ENCODE data around the gene DPPA3. TPM values are rescaled to one million over a fixed set of nuclear protein-coding genes. Genes with fewer than 3 reads are reported as not detected.
"Not testable (repeated sequence)": the region's sequence is repeated elsewhere in the genome, so short reads cannot be mapped to it uniquely, and the experiment has no call there.

The DPPA3 gene
- polyA plus RNA-seq, 1 donor = not detected

- no peak for DNase-seq
- Histone ChIP-seq H3K4me3 (ENCODE audit: low read length) (no peak overlapping the region), H3K4me1 (ENCODE audit: control insufficient read depth, insufficient read depth, low read length) (no peaks in the 10 kb centered on the region), H3K9me3 (ENCODE audit: control insufficient read depth, low read depth, low read length) (no peaks in the 10 kb centered on the region), H3K27me3 (ENCODE audit: control insufficient read depth, insufficient read depth, low read length) (no peaks in the 10 kb centered on the region), H3K36me3 (ENCODE audit: control insufficient read depth, insufficient read depth, low read length) (no peaks in the 10 kb centered on the region), H3K27ac (ENCODE audit: low read length) (no peak overlapping the region)
- 40% methylated on average over 1 of the region's 4 CpGs for WGBS (ENCODE audit: insufficient coverage, low lambda C conversion rate)
Measured at GRCh38 chr12:7729746-7730145, 18.5 kb downstream of the DPPA3 start.

GRCh38 chr12:7730984-7731383 lies 19.8 kb downstream of the DPPA3 start:
- H3K36me3 ChIP-seq (ENCODE audit: control insufficient read depth, insufficient read depth, low read length); DNase-seq; H3K27ac ChIP-seq (ENCODE audit: low read length); H3K9me3 ChIP-seq (ENCODE audit: control insufficient read depth, low read depth, low read length); H3K4me3 ChIP-seq (ENCODE audit: low read length); H3K4me1 ChIP-seq (ENCODE audit: control insufficient read depth, insufficient read depth, low read length); H3K27me3 ChIP-seq (ENCODE audit: control insufficient read depth, insufficient read depth, low read length): not testable (repeated sequence)

- no peak overlapping the region for H3K27ac ChIP-seq (ENCODE audit: low read length)
- WGBS (ENCODE audit: insufficient coverage, low lambda C conversion rate) = 100% methylated on average over 1 of the region's 5 CpGs
- no peaks in the 10 kb centered on the region for H3K9me3 ChIP-seq (ENCODE audit: control insufficient read depth, low read depth, low read length)
- H3K4me3 ChIP-seq (ENCODE audit: low read length) = no peak overlapping the region
- no peaks in the 10 kb centered on the region for H3K36me3 ChIP-seq (ENCODE audit: control insufficient read depth, insufficient read depth, low read length)
- no peaks in the 10 kb centered on the region for H3K27me3 ChIP-seq (ENCODE audit: control insufficient read depth, insufficient read depth, low read length)
- DNase-seq = no peak
- H3K4me1 ChIP-seq (ENCODE audit: control insufficient read depth, insufficient read depth, low read length) = no peaks in the 10 kb centered on the region
Measured at GRCh38 chr12:7731486-7731885, 20.3 kb downstream of the DPPA3 start.

- Histone ChIP-seq H3K27ac (ENCODE audit: low read length) (no peak overlapping the region), H3K4me3 (ENCODE audit: low read length) (no peak overlapping the region), H3K9me3 (ENCODE audit: control insufficient read depth, low read depth, low read length) (no peaks in the 10 kb centered on the region), H3K4me1 (ENCODE audit: control insufficient read depth, insufficient read depth, low read length) (no peaks in the 10 kb centered on the region), H3K27me3 (ENCODE audit: control insufficient read depth, insufficient read depth, low read length) (no peaks in the 10 kb centered on the region), H3K36me3 (ENCODE audit: control insufficient read depth, insufficient read depth, low read length) (no peaks in the 10 kb centered on the region)
- WGBS (ENCODE audit: insufficient coverage, low lambda C conversion rate) = no CpG with 5 or more reads among the region's 3 CpGs
- no peak for DNase-seq
Measured at GRCh38 chr12:7732993-7733392, 21.8 kb downstream of the DPPA3 start.

GRCh38 chr12:7747246-7747645 lies 36.0 kb downstream of the DPPA3 start, which contains the start of gene CLEC4C:
CLEC4C (minus strand) TSS chr12:7747375; CDS start chr12:7747348, 27 bp downstream.
- Histone ChIP-seq H3K36me3 (ENCODE audit: control insufficient read depth, insufficient read depth, low read length) (no peaks in the 10 kb centered on the region), H3K4me1 (ENCODE audit: control insufficient read depth, insufficient read depth, low read length) (no peaks in the 10 kb centered on the region), H3K9me3 (ENCODE audit: control insufficient read depth, low read depth, low read length) (no peaks in the 10 kb centered on the region), H3K4me3 (ENCODE audit: low read length) (no peak within 1 kb of the TSS), H3K27ac (ENCODE audit: low read length) (no peak within 1 kb of the TSS), H3K27me3 (ENCODE audit: control insufficient read depth, insufficient read depth, low read length) (no peaks in the 10 kb centered on the region)
- no CpG with 5 or more reads among the region's 5 CpGs for WGBS (ENCODE audit: insufficient coverage, low lambda C conversion rate)
- DNase-seq = no peak

GRCh38 chr12:7748852-7749251 lies 37.6 kb downstream of the DPPA3 start:
- no peaks in the 10 kb centered on the region for H3K4me1 ChIP-seq (ENCODE audit: control insufficient read depth, insufficient read depth, low read length)
- no peak overlapping the region for H3K27ac ChIP-seq (ENCODE audit: low read length)
- WGBS (ENCODE audit: insufficient coverage, low lambda C conversion rate) = no CpG with 5 or more reads among the region's 4 CpGs
- H3K9me3 ChIP-seq (ENCODE audit: control insufficient read depth, low read depth, low read length) = no peaks in the 10 kb centered on the region
- no peak overlapping the region for H3K4me3 ChIP-seq (ENCODE audit: low read length)
- no peaks in the 10 kb centered on the region for H3K36me3 ChIP-seq (ENCODE audit: control insufficient read depth, insufficient read depth, low read length)
- no peak for DNase-seq
- no peaks in the 10 kb centered on the region for H3K27me3 ChIP-seq (ENCODE audit: control insufficient read depth, insufficient read depth, low read length)

- H3K27ac ChIP-seq (ENCODE audit: low read length) = no peak overlapping the region
- no peaks in the 10 kb centered on the region for H3K36me3 ChIP-seq (ENCODE audit: control insufficient read depth, insufficient read depth, low read length)
- no peaks in the 10 kb centered on the region for H3K9me3 ChIP-seq (ENCODE audit: control insufficient read depth, low read depth, low read length)
- H3K27me3 ChIP-seq (ENCODE audit: control insufficient read depth, insufficient read depth, low read length) = no peaks in the 10 kb centered on the region
- no peak for DNase-seq
- WGBS (ENCODE audit: insufficient coverage, low lambda C conversion rate) = 100% methylated on average over 2 of the region's 8 CpGs
- no peaks in the 10 kb centered on the region for H3K4me1 ChIP-seq (ENCODE audit: control insufficient read depth, insufficient read depth, low read length)
- no peak overlapping the region for H3K4me3 ChIP-seq (ENCODE audit: low read length)
Measured at GRCh38 chr12:7749442-7749841, 38.2 kb downstream of the DPPA3 start.

GRCh38 chr12:7750350-7750749 lies 39.1 kb downstream of the DPPA3 start:
- Histone ChIP-seq H3K27me3 (ENCODE audit: control insufficient read depth, insufficient read depth, low read length) (no peaks in the 10 kb centered on the region), H3K36me3 (ENCODE audit: control insufficient read depth, insufficient read depth, low read length) (no peaks in the 10 kb centered on the region), H3K9me3 (ENCODE audit: control insufficient read depth, low read depth, low read length) (no peaks in the 10 kb centered on the region), H3K4me1 (ENCODE audit: control insufficient read depth, insufficient read depth, low read length) (no peaks in the 10 kb centered on the region), H3K4me3 (ENCODE audit: low read length) (no peak overlapping the region), H3K27ac (ENCODE audit: low read length) (no peak overlapping the region)
- WGBS (ENCODE audit: insufficient coverage, low lambda C conversion rate) = no CpG with 5 or more reads among the region's 6 CpGs
- DNase-seq = no peak

GRCh38 chr12:7751394-7751793 lies 40.2 kb downstream of the DPPA3 start:
- no peaks in the 10 kb centered on the region for H3K36me3 ChIP-seq (ENCODE audit: control insufficient read depth, insufficient read depth, low read length)
- H3K27me3 ChIP-seq (ENCODE audit: control insufficient read depth, insufficient read depth, low read length) = no peaks in the 10 kb centered on the region
- no peak for DNase-seq
- WGBS (ENCODE audit: insufficient coverage, low lambda C conversion rate) = no CpG with 5 or more reads among the region's 20 CpGs
- no peaks in the 10 kb centered on the region for H3K4me1 ChIP-seq (ENCODE audit: control insufficient read depth, insufficient read depth, low read length)
- H3K4me3 ChIP-seq (ENCODE audit: low read length) = no peak overlapping the region
- no peaks in the 10 kb centered on the region for H3K9me3 ChIP-seq (ENCODE audit: control insufficient read depth, low read depth, low read length)
- H3K27ac ChIP-seq (ENCODE audit: low read length) = no peak overlapping the region

GRCh38 chr12:7751941-7752922 lies 41.0 kb downstream of the DPPA3 start:
- not testable (repeated sequence) for H3K27me3 ChIP-seq (ENCODE audit: control insufficient read depth, insufficient read depth, low read length); H3K27ac ChIP-seq (ENCODE audit: low read length); H3K9me3 ChIP-seq (ENCODE audit: control insufficient read depth, low read depth, low read length); H3K4me1 ChIP-seq (ENCODE audit: control insufficient read depth, insufficient read depth, low read length); H3K4me3 ChIP-seq (ENCODE audit: low read length); H3K36me3 ChIP-seq (ENCODE audit: control insufficient read depth, insufficient read depth, low read length); DNase-seq
- WGBS (ENCODE audit: insufficient coverage, low lambda C conversion rate) = 100% methylated on average over 2 of the region's 48 CpGs

GRCh38 chr12:7755668-7756067 lies 44.4 kb downstream of the DPPA3 start:
- WGBS (ENCODE audit: insufficient coverage, low lambda C conversion rate) = 90% methylated on average over 3 of the region's 9 CpGs
- H3K27me3 ChIP-seq (ENCODE audit: control insufficient read depth, insufficient read depth, low read length); H3K36me3 ChIP-seq (ENCODE audit: control insufficient read depth, insufficient read depth, low read length); H3K4me3 ChIP-seq (ENCODE audit: low read length); H3K4me1 ChIP-seq (ENCODE audit: control insufficient read depth, insufficient read depth, low read length); DNase-seq; H3K9me3 ChIP-seq (ENCODE audit: control insufficient read depth, low read depth, low read length); H3K27ac ChIP-seq (ENCODE audit: low read length): not testable (repeated sequence)
